ENCODE results near the gene HSPB6. TPM values are rescaled to one million over a fixed set of nuclear protein-coding genes. Genes with fewer than 3 reads are reported as not detected.

Gene HSPB6
- total RNA-seq, 1 donor from 2014 or later = 1.9 TPM

- Histone ChIP-seq H3K9me3 (ENCODE audit: insufficient read depth, low read depth, low read length) (no peaks in the 10 kb centered on the region), H4K20me1 (ENCODE audit: insufficient read depth, low read length) (peaks cover 56% of the 10 kb centered on the region), H3K79me2 (ENCODE audit: insufficient read depth, low read length) (peaks cover 41% of the 10 kb centered on the region), H2AFZ (ENCODE audit: low read depth, low read length) (no peak overlapping the region), H3K4me2 (ENCODE audit: low read length) (peak overlapping the region; percentile 97), H3K4me3 (ENCODE audit: insufficient read depth, low read depth, low read length) (peak overlapping the region; percentile 69), H3K36me3 (ENCODE audit: insufficient read depth, low read length) (peaks cover 4% of the 10 kb centered on the region), H3K27me3 (ENCODE audit: insufficient read depth, low read length) (no peaks in the 10 kb centered on the region), H3K9ac (ENCODE audit: low read length) (peak overlapping the region; percentile 87), H3K27ac (ENCODE audit: low read depth, low read length) (no peak overlapping the region), H3K4me1 (ENCODE audit: insufficient read depth, low read length) (peaks cover 18% of the 10 kb centered on the region)
- Mint-ChIP-seq H3K27ac (ENCODE audit: unreplicated experiment) (peak overlapping the region; percentile 87), H3K36me3 (ENCODE audit: low read depth, unreplicated experiment) (peaks cover 6% of the 10 kb centered on the region), H3K4me1 (ENCODE audit: low read depth, unreplicated experiment) (peaks cover 6% of the 10 kb centered on the region), H3K9me3 (ENCODE audit: unreplicated experiment) (no peaks in the 10 kb centered on the region), H3K4me3 (ENCODE audit: unreplicated experiment) (peak overlapping the region; percentile 93), H3K27me3 (ENCODE audit: low read depth, unreplicated experiment) (no peaks in the 10 kb centered on the region)
- FAIRE-seq (no peak), DNase-seq (ENCODE audit: low read depth) (no peak)
- no peak for TF ChIP-seq EZH2 (IDR thresholded peaks at IDR 0.05; ENCODE audit: insufficient read depth, low read length)
- TF ChIP-seq CTCF (IDR thresholded peaks at IDR 0.05; ENCODE audit: insufficient read depth, low read depth, low read length) = no peak
These were observed 37.2 kb downstream of the HSPB6 start for GRCh38 chr19:35719402-35720162.

GRCh38 chr19:35718345-35719041 lies 38.3 kb downstream of the HSPB6 start:
- Histone ChIP-seq H2AFZ (ENCODE audit: low read depth, low read length) (no peak overlapping the region), H3K27me3 (ENCODE audit: insufficient read depth, low read length) (peaks cover 2% of the 10 kb centered on the region), H3K4me3 (ENCODE audit: insufficient read depth, low read depth, low read length) (peak overlapping the region; percentile 69), H4K20me1 (ENCODE audit: insufficient read depth, low read length) (peaks cover 46% of the 10 kb centered on the region), H3K4me2 (ENCODE audit: low read length) (peak overlapping the region; percentile 97), H3K9me3 (ENCODE audit: insufficient read depth, low read depth, low read length) (no peaks in the 10 kb centered on the region), H3K27ac (ENCODE audit: low read depth, low read length) (peak overlapping the region; percentile 42), H3K36me3 (ENCODE audit: insufficient read depth, low read length) (peaks cover 4% of the 10 kb centered on the region), H3K9ac (ENCODE audit: low read length) (peak overlapping the region; percentile 87), H3K79me2 (ENCODE audit: insufficient read depth, low read length) (peaks cover 41% of the 10 kb centered on the region), H3K4me1 (ENCODE audit: insufficient read depth, low read length) (peaks cover 18% of the 10 kb centered on the region)
- Mint-ChIP-seq H3K27ac (ENCODE audit: unreplicated experiment) (peak overlapping the region; percentile 87), H3K36me3 (ENCODE audit: low read depth, unreplicated experiment) (peaks cover 6% of the 10 kb centered on the region), H3K27me3 (ENCODE audit: low read depth, unreplicated experiment) (peaks cover 3% of the 10 kb centered on the region), H3K4me1 (ENCODE audit: low read depth, unreplicated experiment) (peaks cover 6% of the 10 kb centered on the region), H3K9me3 (ENCODE audit: unreplicated experiment) (no peaks in the 10 kb centered on the region), H3K4me3 (ENCODE audit: unreplicated experiment) (peak overlapping the region; percentile 93)
- DNase-seq (ENCODE audit: low read depth) (no peak), FAIRE-seq (no peak)
- no peak for TF ChIP-seq EZH2 (IDR thresholded peaks at IDR 0.05; ENCODE audit: insufficient read depth, low read length)
- TF ChIP-seq CTCF (IDR thresholded peaks at IDR 0.05; ENCODE audit: insufficient read depth, low read depth, low read length) = no peak

Data from astrocyte (in vitro differentiated cells and primary cell).